ENCODE results near the gene MC1R.
"Not testable (repeated sequence)": the region's sequence is repeated elsewhere in the genome, so short reads cannot be mapped to it uniquely, and the experiment has no call there.

The MC1R gene

DNA sequence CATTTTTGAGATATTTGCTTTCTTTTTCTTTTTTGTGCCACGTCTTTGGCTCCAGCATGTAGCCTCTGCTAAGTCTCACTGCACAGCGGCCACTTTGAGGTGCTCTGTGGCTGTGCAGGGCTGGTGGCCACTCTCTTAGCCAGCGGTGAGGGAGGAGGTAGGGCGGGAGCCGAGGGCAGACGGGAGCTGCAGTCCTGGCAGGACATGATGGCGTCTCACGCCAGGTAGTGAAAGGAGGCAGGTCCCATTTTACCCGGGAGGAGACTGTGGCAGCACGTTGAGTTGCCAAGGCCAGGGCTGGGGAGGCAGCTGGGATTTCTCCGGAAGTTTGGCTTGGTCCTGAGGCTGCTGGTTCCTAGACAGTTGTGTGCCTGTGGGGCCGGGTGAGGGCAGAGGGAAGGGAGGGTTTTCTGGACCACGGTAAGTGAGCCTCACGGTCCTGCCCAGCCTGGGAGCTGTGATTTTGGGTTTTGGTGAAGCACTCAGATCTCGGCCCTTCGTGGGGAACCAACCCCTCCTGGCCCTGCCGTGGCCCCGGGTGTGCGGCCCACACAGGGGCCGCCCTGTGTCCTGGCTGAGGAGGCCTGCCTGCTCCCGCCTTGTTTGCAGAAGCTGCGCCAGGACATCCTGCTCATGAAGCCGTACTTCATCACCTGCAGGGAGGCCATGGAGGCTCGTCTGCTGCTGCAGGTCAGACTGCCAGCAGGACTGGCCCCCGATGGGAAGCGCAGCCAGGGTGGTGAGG, 44.3 kb downstream of the MC1R start:
- no peak for DNase-seq

DNA sequence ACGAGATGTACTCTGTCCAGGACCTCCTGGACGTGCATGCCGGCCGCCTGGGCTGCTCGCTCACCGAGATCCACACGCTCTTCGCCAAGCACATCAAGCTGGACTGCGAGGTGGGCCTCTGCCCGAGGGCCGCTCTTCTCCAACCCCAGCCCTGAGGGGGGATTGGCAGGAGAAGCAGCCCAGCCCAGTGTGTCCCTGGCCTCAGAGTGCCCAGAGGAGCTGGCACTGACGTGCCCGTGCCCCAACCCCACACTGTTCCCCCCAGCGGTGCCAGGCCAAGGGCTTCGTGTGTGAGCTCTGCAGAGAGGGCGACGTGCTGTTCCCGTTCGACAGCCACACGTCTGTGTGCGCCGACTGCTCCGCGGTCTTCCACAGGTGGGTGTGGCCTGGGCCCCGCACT, 45.5 kb downstream of the MC1R start:
- DNase-seq, result no peak

DNA sequence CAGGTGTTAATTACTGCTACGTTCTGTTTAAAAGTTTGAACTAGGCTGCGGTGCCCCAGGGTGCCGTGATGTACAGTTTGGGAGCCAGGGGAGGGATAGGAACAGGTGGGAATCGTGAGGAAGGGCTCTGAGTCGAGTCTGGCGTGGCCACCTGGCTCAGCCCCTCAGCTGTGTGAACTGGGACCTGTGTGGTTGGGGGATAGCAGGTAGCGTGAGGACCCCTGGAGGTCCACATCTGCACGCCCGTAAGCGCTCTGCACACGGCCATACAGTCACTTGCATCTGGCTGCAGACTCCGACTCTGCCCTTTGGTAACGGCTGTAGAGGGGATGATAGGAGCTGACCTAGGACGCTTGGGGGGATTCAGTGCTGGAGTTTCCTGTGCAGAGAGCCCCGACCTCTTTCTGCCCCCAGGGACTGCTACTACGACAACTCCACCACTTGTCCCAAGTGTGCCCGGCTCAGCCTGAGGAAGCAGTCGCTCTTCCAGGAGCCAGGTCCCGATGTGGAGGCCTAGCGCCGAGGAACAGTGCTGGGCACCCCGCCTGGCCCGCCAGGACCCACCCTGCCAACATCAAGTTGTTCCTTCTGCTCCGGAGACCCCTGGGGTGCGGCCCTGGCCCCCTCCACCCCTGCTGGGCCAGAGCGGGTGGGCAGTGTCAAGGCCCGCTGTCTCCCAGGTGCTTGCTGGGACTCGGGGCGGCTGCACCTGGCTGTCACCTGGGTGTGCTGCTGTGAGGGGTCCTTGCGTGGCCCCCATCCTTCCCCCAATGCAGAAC, 47.0 kb downstream of the MC1R start:
- DNase-seq, result no peak

DNA sequence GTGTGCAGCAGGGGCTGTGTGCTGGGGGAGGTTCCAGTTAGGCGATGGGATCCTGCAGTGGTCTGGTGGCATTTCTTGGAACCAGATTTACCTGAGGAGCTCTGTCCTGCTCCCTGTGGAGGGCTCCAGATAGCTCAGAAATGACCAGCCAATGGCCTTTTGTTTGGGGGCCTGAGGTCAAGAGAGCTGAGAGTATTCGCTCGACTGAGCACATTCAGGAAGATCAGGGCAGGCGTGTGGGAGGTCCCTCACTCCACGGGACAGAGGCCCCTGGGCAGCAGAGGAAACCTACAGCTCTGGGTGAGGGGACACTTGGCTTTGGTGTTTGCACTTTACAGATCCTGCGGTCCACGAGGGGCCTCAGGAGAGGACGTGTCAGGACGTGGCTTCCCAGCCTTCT, 48.1 kb downstream of the MC1R start:
- DNase-seq, result no peak

DNA sequence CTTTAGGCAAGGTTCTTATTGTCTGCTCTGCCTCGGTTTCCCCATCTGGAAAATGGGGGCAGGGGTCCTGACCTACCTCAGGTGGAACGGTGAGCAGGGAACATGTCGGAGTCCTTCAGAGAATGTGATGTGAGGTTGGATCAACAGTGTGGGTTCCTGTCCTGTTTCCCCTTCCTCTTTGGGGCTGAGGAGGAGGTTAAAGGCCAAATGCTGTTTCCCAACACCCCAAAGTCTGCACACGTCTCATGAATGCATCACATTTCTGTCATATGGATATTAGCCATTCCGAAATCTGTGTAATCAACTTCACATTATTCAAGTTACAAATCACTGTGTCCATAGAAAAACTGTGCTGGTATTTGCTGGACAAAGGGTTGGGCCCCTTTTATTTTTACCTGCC, 48.8 kb downstream of the MC1R start:
- DNase-seq, result not testable (repeated sequence)

DNA sequence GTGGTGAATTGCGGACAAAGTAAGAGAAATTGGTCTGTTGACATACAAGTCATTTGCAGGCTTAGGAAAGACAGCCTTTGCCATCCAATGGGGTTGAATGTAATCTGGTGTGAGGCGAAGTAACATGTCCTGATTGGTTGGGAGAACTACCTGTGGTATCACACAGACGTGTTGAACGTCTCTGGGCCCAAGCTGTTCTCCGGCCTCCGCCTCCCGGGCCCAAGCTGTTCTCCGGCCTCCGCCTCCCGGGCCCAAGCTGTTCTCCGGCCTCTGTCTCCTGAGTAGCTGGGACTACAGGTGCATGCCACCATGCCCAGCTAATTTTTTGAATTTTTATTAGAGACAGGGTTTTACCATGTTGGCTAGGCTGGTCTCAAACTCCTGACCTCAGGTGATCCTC, 49.4 kb downstream of the MC1R start:
- DNase-seq, result not testable (repeated sequence)

DNA sequence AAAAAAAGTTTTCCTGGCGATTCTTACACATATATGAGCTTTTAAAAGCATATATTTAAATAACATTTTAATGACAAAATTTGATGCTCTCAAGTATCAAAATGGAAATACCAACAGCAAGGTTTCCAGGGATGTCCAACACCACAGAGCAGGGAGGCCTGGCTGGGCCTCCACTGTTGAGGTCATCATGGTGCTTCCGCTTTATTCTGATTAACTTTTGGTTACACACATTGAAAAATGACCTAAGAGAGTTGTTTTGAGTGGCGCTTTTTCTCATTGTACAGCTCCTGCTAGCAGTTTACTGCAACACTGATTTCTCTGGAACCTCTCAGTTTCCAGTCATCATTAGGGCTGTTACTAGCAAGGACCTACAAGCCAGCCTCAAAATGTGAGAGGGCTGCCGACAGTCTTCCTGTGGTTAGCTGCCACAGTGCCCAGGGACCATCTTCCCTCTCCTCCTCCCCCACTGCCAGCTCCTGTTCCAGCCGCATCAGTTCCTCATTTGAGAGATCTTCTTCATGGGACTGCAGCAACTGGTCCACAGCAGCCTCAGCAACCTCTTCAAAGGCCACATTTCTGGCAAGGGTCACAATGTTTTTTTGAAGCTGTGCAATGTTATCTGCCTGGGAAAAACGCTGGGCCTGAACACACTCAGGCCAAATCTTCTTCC, 51.2 kb downstream of the MC1R start:
- no peak for DNase-seq
